Thymus (tissue), 11 donors: ENCODE measurements around the gene LIMS3. TPM values are rescaled to one million over a fixed set of nuclear protein-coding genes. Genes with fewer than 3 reads are reported as not detected.
"Not testable (repeated sequence)": the region's sequence is repeated elsewhere in the genome, so short reads cannot be mapped to it uniquely, and the experiment has no call there.

Experiments used
- DNase-seq, 9 donors: peaks; one replicate each; pipeline ENCODE4 v3.0.0-alpha.2; 2013; ENCODE audit warnings: low spot score in 9 of 9, low read depth in 6 of 9, missing footprints in 1 of 9
- H3K27ac ChIP-seq, 2 donors: one replicate each; pipeline ENCODE4 v1.5.1; 2013; ENCODE audit warnings: control low read depth in 1 of 2, low read depth in 1 of 2, low read length in 1 of 2, mild to moderate bottlenecking in 1 of 2, moderate library complexity in 1 of 2
- H3K27me3 ChIP-seq, 2 donors: one replicate each; pipeline ENCODE4 v1.5.1; 2013; ENCODE audit warnings: low read length in 1 of 2; ENCODE audit not compliant: control insufficient read depth in 2 of 2, insufficient read depth in 1 of 2
- H3K36me3 ChIP-seq, 2 donors: one replicate each; pipeline ENCODE4 v1.5.1; 2013; ENCODE audit warnings: low read length in 1 of 2, mild to moderate bottlenecking in 1 of 2, moderate library complexity in 1 of 2; ENCODE audit not compliant: control insufficient read depth in 2 of 2, insufficient read depth in 2 of 2
- H3K4me1 ChIP-seq, 2 donors: one replicate each; pipeline ENCODE4 v1.5.1; 2013; ENCODE audit warnings: low read length in 2 of 2; ENCODE audit not compliant: control insufficient read depth in 2 of 2, insufficient read depth in 2 of 2
- H3K4me3 ChIP-seq, 2 donors: one replicate each; pipeline ENCODE4 v1.5.1; 2013; ENCODE audit warnings: low read length in 2 of 2, control low read depth in 1 of 2, mild to moderate bottlenecking in 1 of 2
- H3K9me3 ChIP-seq, 2 donors: one replicate each; pipeline ENCODE4 v1.5.1; 2013; ENCODE audit warnings: low read length in 1 of 2, mild to moderate bottlenecking in 1 of 2; ENCODE audit not compliant: control insufficient read depth in 2 of 2, insufficient read depth in 1 of 2
- WGBS: extraction: QIAGEN DNeasy Blood & Tissue Kit; methylation state at CpG from one replicate; pipeline ENCODE4 v1.1.7; 2013; 5-methylcytosine and 5-hydroxymethylcytosine counted together
- polyA plus RNA-seq: library from polyadenylated mRNA; stranded (reverse); fragments of 200-250 nt; gene quantifications from one replicate; pipeline ENCODE4 v1.2.3, GENCODE V29; 2013
- total RNA-seq: library from RNA; stranded (reverse); fragments of 120-200 nt; gene quantifications from one replicate; pipeline ENCODE4 v1.2.4, GENCODE V29; 2013
- donor health status: healthy.

The LIMS3 gene
- total and polyA plus RNA-seq, 2 donors: 0.59 to 0.94 TPM

DNA sequence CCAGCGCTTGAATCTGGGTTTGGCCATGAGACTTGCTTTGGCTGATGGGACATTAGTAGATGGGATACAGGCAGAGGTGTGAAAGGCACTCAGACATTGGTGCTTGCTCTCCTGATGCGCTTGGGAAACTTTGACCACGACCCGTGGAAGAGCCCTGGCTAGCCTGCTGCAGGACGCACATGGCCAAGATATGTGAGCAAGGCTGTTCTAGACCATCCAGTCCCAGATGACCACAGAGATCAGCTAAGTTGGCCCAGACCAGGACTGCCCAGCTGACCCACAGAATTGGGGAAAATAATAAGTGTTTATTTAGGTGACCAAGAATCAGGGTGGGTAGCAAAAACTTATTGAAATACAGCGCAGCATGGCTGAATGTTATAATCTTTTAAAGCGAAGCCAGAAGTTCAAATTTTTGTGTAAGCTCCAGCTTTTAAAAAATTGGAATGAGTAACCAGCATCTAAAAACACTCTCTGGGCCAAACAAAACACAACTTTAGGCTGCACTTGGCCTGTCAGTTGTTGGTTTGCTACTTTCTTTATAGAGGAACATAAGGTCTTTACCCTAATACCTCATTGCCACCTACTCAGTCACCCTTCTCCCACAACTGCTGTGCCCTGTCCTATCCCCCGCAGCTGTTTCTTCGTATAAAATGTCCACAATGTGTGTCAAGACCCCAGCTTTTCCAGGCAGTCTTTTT is 51.8 kb downstream of the LIMS3 start:
- H3K27me3 ChIP-seq, DNase-seq, H3K9me3 ChIP-seq, H3K27ac ChIP-seq, H3K36me3 ChIP-seq, H3K4me1 ChIP-seq, H3K4me3 ChIP-seq: not testable (repeated sequence)
- no CpG with 5 or more reads among the region's 9 CpGs for WGBS

- not testable (repeated sequence) for H3K9me3 ChIP-seq, DNase-seq, H3K27ac ChIP-seq, H3K36me3 ChIP-seq, H3K4me3 ChIP-seq, H3K4me1 ChIP-seq, H3K27me3 ChIP-seq
- WGBS: no CpG with 5 or more reads among the region's 1 CpG
These were observed 65.5 kb downstream of the LIMS3 start for GRCh38 chr2:109963942-109964341.

DNA sequence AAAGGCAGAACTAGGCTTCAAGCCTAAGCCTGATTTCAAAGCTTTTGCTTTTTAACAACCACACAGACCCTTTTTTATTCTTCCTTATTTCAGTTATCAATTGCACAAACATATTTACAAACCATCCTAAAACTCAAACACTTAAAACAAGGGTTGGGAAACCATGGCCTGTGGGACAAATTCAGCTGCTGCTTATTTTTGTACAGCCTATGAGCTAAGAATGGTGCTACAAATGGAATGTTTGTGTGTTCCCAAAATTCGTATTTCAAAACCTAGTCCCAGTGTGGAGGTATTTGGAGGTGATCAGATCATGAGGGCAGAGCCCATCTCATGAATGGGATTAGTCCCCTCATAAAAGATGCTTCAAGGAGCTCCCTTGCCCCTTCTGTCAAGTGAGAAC is 67.0 kb downstream of the LIMS3 start:
- not testable (repeated sequence) for H3K4me1 ChIP-seq, H3K27me3 ChIP-seq, H3K4me3 ChIP-seq, DNase-seq, H3K36me3 ChIP-seq, H3K27ac ChIP-seq, H3K9me3 ChIP-seq
- WGBS: no CpG with 5 or more reads among the region's 1 CpG

GRCh38 chr2:109966107-109966736 is 67.7 kb downstream of the LIMS3 start:
- not testable (repeated sequence) for H3K9me3 ChIP-seq, H3K36me3 ChIP-seq, DNase-seq, H3K4me1 ChIP-seq, H3K27ac ChIP-seq, H3K4me3 ChIP-seq, H3K27me3 ChIP-seq
- no CpG with 5 or more reads among the region's 3 CpGs for WGBS

GRCh38 chr2:109966858-109967257 is 68.4 kb downstream of the LIMS3 start:
- DNase-seq: not testable (repeated sequence)
- WGBS: no CpG with 5 or more reads among the region's 1 CpG

GRCh38 chr2:109969864-109970263 is 71.4 kb downstream of the LIMS3 start:
- not testable (repeated sequence) for H3K27ac ChIP-seq, DNase-seq, H3K4me1 ChIP-seq, H3K27me3 ChIP-seq, H3K9me3 ChIP-seq, H3K4me3 ChIP-seq, H3K36me3 ChIP-seq
- WGBS: no CpG with 5 or more reads among the region's 14 CpGs

More at GRCh38 chr2:109966858-109967257, 68.4 kb downstream of the LIMS3 start:
- H3K36me3 ChIP-seq, H3K9me3 ChIP-seq, H3K27me3 ChIP-seq, H3K4me3 ChIP-seq, H3K4me1 ChIP-seq, H3K27ac ChIP-seq: not testable (repeated sequence)

- H3K36me3 ChIP-seq, H3K4me1 ChIP-seq, H3K27ac ChIP-seq, H3K4me3 ChIP-seq, H3K9me3 ChIP-seq, DNase-seq, H3K27me3 ChIP-seq: not testable (repeated sequence)
- WGBS: no CpG with 5 or more reads among the region's 10 CpGs
These were observed 73.2 kb downstream of the LIMS3 start for GRCh38 chr2:109971710-109972109.

Other genes starting within 250 kb of the LIMS3 start
- gene RGPD5, start 104.4 kb upstream of the LIMS3 start, total RNA-seq: 7.4 TPM
- 11.1 TPM for gene RGPD5, start 104.4 kb upstream of the LIMS3 start, polyA plus RNA-seq
- gene MALL, start 217.1 kb downstream of the LIMS3 start, total RNA-seq: 1.2 TPM
- 7.7 TPM for gene MALL, start 217.1 kb downstream of the LIMS3 start, polyA plus RNA-seq